NCI-H510A treated with DMSO at 0.1 percent for 48 hours (cell line): Measurements from ENCODE around the gene SRD5A3.

ENCODE experiments used
- DNase-seq: peaks from one replicate; lab custom pipeline; 2025; lab: John Stamatoyannopoulos, UW

The SRD5A3 gene

GRCh38 chr4:55409468-55410171, 63.6 kb downstream of the SRD5A3 start:
- DNase-seq = no peak

- DNase-seq = no peak
These were observed 64.4 kb downstream of the SRD5A3 start for GRCh38 chr4:55410431-55410830.

- no peak for DNase-seq
These were observed 65.6 kb downstream of the SRD5A3 start for GRCh38 chr4:55411621-55412020.

- no peak for DNase-seq
These were observed 70.1 kb downstream of the SRD5A3 start for GRCh38 chr4:55416176-55416575.
